ENCODE data around the gene CT45A10. TPM values are rescaled to one million over a fixed set of nuclear protein-coding genes. Genes with fewer than 3 reads are reported as not detected.

The CT45A10 gene
- not detected for total RNA-seq
- not detected for polyA plus RNA-seq (2013, experiment 1 of 2)
- not detected for polyA plus RNA-seq (2013, experiment 2 of 2)
- long read RNA-seq, experiment 1, result 0 reads
- long read RNA-seq, experiment 2, result 0 reads
- long read RNA-seq, experiment 3, result 0 reads
- long read RNA-seq, experiment 4, result 0 reads

- no peak within 1 kb of the TSS for H3K27ac Mint-ChIP-seq
- 74 to 80% methylated on average over 1 to 22 of the region's 22 CpGs for WGBS, 2 experiments (ENCODE audit: insufficient coverage in 1 of 2, insufficient read length in 1 of 2)
- no peaks in the 10 kb centered on the region for H3K4me1 Mint-ChIP-seq
- H3K27me3 Mint-ChIP-seq (ENCODE audit: insufficient read depth), result no peaks in the 10 kb centered on the region
- TF ChIP-seq, protein P1, sequence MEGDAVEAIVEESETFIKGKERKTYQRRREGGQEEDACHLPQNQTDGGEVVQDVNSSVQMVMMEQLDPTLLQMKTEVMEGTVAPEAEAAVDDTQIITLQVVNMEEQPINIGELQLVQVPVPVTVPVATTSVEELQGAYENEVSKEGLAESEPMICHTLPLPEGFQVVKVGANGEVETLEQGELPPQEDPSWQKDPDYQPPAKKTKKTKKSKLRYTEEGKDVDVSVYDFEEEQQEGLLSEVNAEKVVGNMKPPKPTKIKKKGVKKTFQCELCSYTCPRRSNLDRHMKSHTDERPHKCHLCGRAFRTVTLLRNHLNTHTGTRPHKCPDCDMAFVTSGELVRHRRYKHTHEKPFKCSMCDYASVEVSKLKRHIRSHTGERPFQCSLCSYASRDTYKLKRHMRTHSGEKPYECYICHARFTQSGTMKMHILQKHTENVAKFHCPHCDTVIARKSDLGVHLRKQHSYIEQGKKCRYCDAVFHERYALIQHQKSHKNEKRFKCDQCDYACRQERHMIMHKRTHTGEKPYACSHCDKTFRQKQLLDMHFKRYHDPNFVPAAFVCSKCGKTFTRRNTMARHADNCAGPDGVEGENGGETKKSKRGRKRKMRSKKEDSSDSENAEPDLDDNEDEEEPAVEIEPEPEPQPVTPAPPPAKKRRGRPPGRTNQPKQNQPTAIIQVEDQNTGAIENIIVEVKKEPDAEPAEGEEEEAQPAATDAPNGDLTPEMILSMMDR (conservative IDR thresholded peaks at IDR 0.05), result no peak
- H3K36me3 Mint-ChIP-seq (ENCODE audit: low read depth), result no peaks in the 10 kb centered on the region
- Histone ChIP-seq H3K27me3 (ENCODE audit: control insufficient read depth, insufficient read depth, low read length, poor library complexity, severe bottlenecking) (no peaks in the 10 kb centered on the region), H3K36me3 (ENCODE audit: control insufficient read depth, insufficient read depth, low read length) (no peaks in the 10 kb centered on the region), H3K4me3 (ENCODE audit: low read length) (no peak within 1 kb of the TSS), H3K9me3 (ENCODE audit: control insufficient read depth, low read length) (no peaks in the 10 kb centered on the region), H3K9ac (ENCODE audit: extremely low read depth, low read length, poor library complexity, severe bottlenecking) (no peak within 1 kb of the TSS), H3K27ac (ENCODE audit: low read depth, low read length) (no peak within 1 kb of the TSS), H3K4me1 (ENCODE audit: control insufficient read depth, insufficient read depth, low read length) (no peaks in the 10 kb centered on the region)
- no peak within 1 kb of the TSS for H3K4me3 Mint-ChIP-seq
- DNase-seq, result peak; percentile 40
- H3K9me3 Mint-ChIP-seq, result peaks cover 79% of the 10 kb centered on the region
Observed at GRCh38 chrX:135893294-135893817, at the start of gene CT45A10, which contains the start of gene SAGE1. Gene CT45A10, minus strand, starts transcription at chrX:135893444. Its CDS starts 8,100 bp downstream, at chrX:135885344. Gene SAGE1, plus strand, starts transcription at chrX:135893716. Its CDS starts 2,527 bp downstream, at chrX:135896243.

- TF ChIP-seq, protein P1 (conservative IDR thresholded peaks at IDR 0.05), result peak; percentile 81
- Mint-ChIP-seq H3K27me3 (ENCODE audit: insufficient read depth) (peaks cover 3% of the 10 kb centered on the region), H3K36me3 (ENCODE audit: low read depth) (no peaks in the 10 kb centered on the region), H3K9me3 (peaks cover 55% of the 10 kb centered on the region), H3K4me1 (no peaks in the 10 kb centered on the region), H3K27ac (no peak overlapping the region), H3K4me3 (no peak overlapping the region)
- Histone ChIP-seq H3K4me1 (ENCODE audit: control insufficient read depth, insufficient read depth, low read length) (no peaks in the 10 kb centered on the region), H3K27ac (ENCODE audit: low read depth, low read length) (no peak overlapping the region), H3K9me3 (ENCODE audit: control insufficient read depth, low read length) (no peaks in the 10 kb centered on the region), H3K4me3 (ENCODE audit: low read length) (no peak overlapping the region), H3K9ac (ENCODE audit: extremely low read depth, low read length, poor library complexity, severe bottlenecking) (no peak overlapping the region), H3K27me3 (ENCODE audit: control insufficient read depth, insufficient read depth, low read length, poor library complexity, severe bottlenecking) (no peaks in the 10 kb centered on the region), H3K36me3 (ENCODE audit: control insufficient read depth, insufficient read depth, low read length) (no peaks in the 10 kb centered on the region)
- DNase-seq, result peak; percentile 84
- WGBS, 2 experiments (ENCODE audit: insufficient coverage in 1 of 2, insufficient read length in 1 of 2), result 49% methylated on average over 16 of the region's 19 CpGs; no CpG with 5 or more reads in 1 of the 2 experiments
Observed at GRCh38 chrX:135931644-135932487, 38.6 kb upstream of the CT45A10 start.

DNA sequence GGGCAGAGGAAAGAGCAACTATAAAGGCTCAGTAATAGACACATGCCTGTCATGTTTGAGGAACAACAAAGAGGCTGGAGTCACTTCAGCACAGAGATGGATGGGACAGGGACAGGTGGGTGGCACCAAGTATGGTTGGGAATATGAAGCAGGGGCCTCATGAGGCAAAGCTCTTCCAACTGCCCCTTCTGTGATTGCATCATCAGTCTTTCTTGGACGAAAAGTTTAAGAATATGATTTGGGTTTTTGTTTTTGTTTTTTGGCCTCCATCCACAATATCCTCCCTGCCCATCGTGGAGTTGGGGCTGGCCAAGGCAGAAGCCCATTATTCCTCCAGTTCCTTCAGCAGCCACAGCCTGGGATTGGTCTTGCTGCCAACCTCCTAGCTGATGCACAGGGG is 34.7 kb upstream of the CT45A10 start:
- Mint-ChIP-seq H3K36me3 (ENCODE audit: low read depth) (no peaks in the 10 kb centered on the region), H3K27me3 (ENCODE audit: insufficient read depth) (peaks cover 3% of the 10 kb centered on the region), H3K9me3 (peaks cover 47% of the 10 kb centered on the region), H3K27ac (no peak overlapping the region), H3K4me1 (no peaks in the 10 kb centered on the region), H3K4me3 (no peak overlapping the region)
- DNase-seq, result no peak
- H3K27ac ChIP-seq (ENCODE audit: low read depth, low read length), result no peak overlapping the region
- no peaks in the 10 kb centered on the region for H3K36me3 ChIP-seq (ENCODE audit: control insufficient read depth, insufficient read depth, low read length)
- H3K4me3 ChIP-seq (ENCODE audit: low read length), result no peak overlapping the region
- TF ChIP-seq, protein P1 (conservative IDR thresholded peaks at IDR 0.05), result no peak
- H3K4me1 ChIP-seq (ENCODE audit: control insufficient read depth, insufficient read depth, low read length), result no peaks in the 10 kb centered on the region
- no peaks in the 10 kb centered on the region for H3K9me3 ChIP-seq (ENCODE audit: control insufficient read depth, low read length)
- no peak overlapping the region for H3K9ac ChIP-seq (ENCODE audit: extremely low read depth, low read length, poor library complexity, severe bottlenecking)
- no peaks in the 10 kb centered on the region for H3K27me3 ChIP-seq (ENCODE audit: control insufficient read depth, insufficient read depth, low read length, poor library complexity, severe bottlenecking)
- WGBS, 2 experiments (ENCODE audit: insufficient coverage in 1 of 2, insufficient read length in 1 of 2), result 79% methylated on average over 1 of the region's 2 CpGs; no CpG with 5 or more reads in 1 of the 2 experiments
